Neuron (in vitro differentiated cells): ENCODE results near the gene EBLN1.
A peak's percentile ranks its signal among the peaks of the same experiment; 100 is the strongest.

Experiments
- H2AFZ ChIP-seq: one replicate; pipeline ENCODE4 v1.6.1; 2013; ENCODE audit warnings: low read depth, mild to moderate bottlenecking, inconsistent platforms, low read length, moderate library complexity
- H3K27me3 ChIP-seq: one replicate; pipeline ENCODE4 v1.6.1; 2013; ENCODE audit warnings: low read length; ENCODE audit not compliant: insufficient read depth
- H3K36me3 ChIP-seq: one replicate; pipeline ENCODE4 v1.6.1; 2013; ENCODE audit warnings: low read length; ENCODE audit not compliant: insufficient read depth
- H3K4me1 ChIP-seq: one replicate; pipeline ENCODE4 v1.6.1; 2013; ENCODE audit warnings: low read length; ENCODE audit not compliant: insufficient read depth
- H3K4me3 ChIP-seq: 2 replicates; pipeline ENCODE4 v1.5.1; 2013; ENCODE audit warnings: mild to moderate bottlenecking, low read length, moderate library complexity
- H3K9me3 ChIP-seq: one replicate; pipeline ENCODE4 v1.6.1; 2013; ENCODE audit warnings: low read length

The EBLN1 gene

DNA sequence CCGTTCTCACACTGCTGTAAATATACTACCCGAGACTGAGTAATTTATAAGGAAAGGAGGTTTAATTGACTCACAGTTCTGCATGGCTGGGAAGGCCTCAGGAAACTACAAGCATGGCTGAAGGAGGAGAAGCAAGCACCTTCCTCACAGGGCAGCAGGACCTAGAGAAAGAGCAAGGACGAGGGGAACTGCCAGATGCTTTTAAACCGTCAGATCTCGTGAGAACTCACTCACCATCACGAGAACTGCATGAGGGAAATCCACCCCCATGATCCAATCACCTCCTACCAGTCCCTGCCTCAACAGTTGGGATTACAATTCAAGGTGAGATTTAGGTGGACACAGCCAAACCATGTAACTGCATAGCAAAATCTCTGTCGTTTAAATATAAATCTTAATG, at the start of gene EBLN1:
TSS of gene EBLN1 (minus strand) at position 174 of the 400 bp plus-strand sequence. CDS start 8,032 bp downstream, outside the sequence.
- H3K36me3 ChIP-seq: no peaks in the 10 kb centered on the region
- no peaks in the 10 kb centered on the region for H3K9me3 ChIP-seq
- H3K4me1 ChIP-seq: no peaks in the 10 kb centered on the region

DNA sequence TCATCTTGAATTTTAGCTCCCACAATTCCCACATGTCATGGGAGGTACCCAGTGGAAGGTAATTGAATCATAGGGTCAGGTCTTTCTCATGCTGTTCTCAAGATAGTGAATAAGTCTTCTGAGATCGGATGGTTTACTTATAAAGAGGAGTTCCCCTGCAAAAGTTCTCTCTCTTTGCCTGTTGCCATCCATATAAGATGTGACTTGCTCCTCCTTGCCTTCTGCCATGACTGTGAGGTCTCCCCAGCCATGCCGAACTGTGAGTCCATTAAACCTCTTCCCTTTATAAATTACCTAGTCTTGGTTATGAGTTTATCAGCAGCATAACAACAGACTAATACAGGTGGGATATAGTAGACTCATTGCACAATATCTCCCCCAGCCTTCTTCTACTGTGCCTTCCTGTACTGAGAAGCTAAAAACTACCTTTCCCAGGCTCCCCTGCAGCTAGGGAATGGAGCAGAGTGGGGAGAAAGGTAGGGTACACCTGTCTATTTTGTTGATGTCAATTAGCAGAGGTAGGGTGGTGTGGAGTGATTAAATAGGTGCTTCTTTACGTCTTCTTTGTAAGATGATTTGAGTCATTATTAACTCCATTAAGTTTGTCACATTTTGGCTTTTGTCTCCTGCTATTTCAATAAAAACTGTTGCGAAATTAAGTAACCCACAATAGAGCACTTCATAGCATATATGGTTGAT, 48.2 kb upstream of the EBLN1 start:
- Histone ChIP-seq H3K4me3 (no peak overlapping the region), H3K4me1 (no peaks in the 10 kb centered on the region), H3K9me3 (no peaks in the 10 kb centered on the region), H2AFZ (no peak overlapping the region), H3K27me3 (peaks cover 14% of the 10 kb centered on the region), H3K36me3 (no peaks in the 10 kb centered on the region)

More for the DNA sequence above, at the start of gene EBLN1:
- H3K27me3 ChIP-seq: peaks cover 4% of the 10 kb centered on the region
- no peak within 1 kb of the TSS for H2AFZ ChIP-seq
- no peak within 1 kb of the TSS for H3K4me3 ChIP-seq

DNA sequence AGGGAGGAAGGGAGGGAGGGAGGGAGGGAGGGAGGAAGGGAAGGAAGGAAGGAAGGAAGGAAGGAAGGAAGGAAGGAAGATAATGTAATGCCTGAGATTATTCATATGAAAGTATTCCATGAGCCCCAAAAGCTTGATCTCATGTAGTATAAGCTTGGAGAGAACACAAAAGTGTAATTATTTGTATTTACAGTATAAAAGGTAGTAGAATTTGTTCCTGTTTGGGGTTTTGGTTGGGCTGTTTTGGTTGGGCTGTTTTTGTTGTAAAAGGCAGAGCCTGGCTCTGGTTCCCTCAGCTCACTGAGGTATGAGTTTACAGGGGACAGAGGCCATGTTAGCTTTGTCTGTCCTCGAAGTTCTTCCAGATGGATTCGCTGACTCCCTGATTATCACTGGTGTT, 45.3 kb upstream of the EBLN1 start:
- no peak overlapping the region for H3K4me3 ChIP-seq
- H3K9me3 ChIP-seq: no peaks in the 10 kb centered on the region
- peaks cover 29% of the 10 kb centered on the region for H3K27me3 ChIP-seq
- no peaks in the 10 kb centered on the region for H3K36me3 ChIP-seq
- no peaks in the 10 kb centered on the region for H3K4me1 ChIP-seq
- H2AFZ ChIP-seq: no peak overlapping the region

GRCh38 chr10:22259280-22259679, 41.5 kb upstream of the EBLN1 start:
- Histone ChIP-seq H3K9me3 (no peaks in the 10 kb centered on the region), H3K4me3 (no peak overlapping the region), H3K36me3 (no peaks in the 10 kb centered on the region), H2AFZ (no peak overlapping the region), H3K27me3 (peaks cover 45% of the 10 kb centered on the region), H3K4me1 (no peaks in the 10 kb centered on the region)

DNA sequence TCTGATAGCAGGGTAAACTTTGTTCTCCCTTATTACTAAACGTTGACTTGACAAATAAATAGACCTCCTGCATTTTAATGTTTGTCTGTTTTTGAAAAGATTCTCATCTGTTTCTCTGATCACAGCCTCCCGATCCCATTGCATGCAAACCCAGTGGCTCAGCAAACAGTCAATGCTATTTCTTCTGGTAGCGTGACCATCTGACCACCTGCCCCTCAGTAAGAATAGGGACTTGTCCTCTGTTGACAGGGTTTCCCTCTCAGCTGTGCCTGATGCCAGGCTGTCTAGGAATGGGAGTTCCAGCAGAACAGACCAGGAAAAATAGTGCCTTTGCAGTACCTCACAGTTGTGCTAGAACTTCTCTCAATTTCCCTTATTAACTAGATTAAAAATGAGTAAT, 40.7 kb upstream of the EBLN1 start:
- Histone ChIP-seq H3K36me3 (no peaks in the 10 kb centered on the region), H3K27me3 (peaks cover 45% of the 10 kb centered on the region), H3K9me3 (peaks cover 2% of the 10 kb centered on the region), H3K4me1 (no peaks in the 10 kb centered on the region), H2AFZ (no peak overlapping the region), H3K4me3 (no peak overlapping the region)

GRCh38 chr10:22253580-22253882, 35.7 kb upstream of the EBLN1 start:
- peaks cover 37% of the 10 kb centered on the region for H3K27me3 ChIP-seq
- H2AFZ ChIP-seq: peak overlapping the region; percentile 36
- no peaks in the 10 kb centered on the region for H3K36me3 ChIP-seq
- H3K4me1 ChIP-seq: peaks cover 5% of the 10 kb centered on the region
- H3K9me3 ChIP-seq: peaks cover 4% of the 10 kb centered on the region
- no peak overlapping the region for H3K4me3 ChIP-seq

DNA sequence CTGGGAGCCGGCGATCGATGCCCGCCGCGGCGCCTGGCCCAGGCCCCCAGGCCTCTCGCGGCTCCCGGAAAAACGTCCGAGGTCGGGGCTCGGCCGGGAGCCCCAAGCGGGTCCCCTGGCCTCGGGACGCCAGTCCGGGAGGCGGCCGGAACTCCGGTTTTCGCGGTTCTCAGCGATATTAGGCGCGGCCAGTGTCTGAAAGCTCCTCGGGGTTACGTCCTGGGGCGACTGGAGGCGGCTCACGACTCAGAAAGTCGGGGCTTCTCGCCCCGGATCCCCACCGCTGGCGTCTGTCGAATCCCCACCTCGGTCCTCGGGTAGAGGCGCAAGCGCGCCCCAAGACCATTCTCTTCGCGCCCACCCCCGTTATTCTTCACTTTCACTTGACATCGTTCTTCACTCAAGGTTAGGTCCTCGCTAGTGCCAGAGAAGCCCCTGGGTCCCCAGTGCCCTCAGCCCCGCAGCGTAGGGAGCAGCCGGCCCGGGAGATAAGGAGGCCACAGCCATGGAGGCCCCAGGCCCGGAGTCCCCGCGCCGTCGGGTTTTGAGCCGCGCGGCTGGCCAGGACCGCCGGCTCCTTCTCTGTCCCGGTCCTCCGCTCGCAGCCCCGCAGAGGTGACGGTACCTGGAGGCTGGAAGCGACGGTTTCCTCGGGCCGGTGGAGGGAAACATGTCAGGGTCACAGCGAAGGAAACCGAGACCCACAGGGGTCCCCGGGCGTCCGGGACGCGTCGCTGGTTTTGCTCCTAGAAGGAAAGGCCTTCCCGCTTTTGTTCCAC, 35.2 kb upstream of the EBLN1 start:
- peaks cover 4% of the 10 kb centered on the region for H3K9me3 ChIP-seq
- H2AFZ ChIP-seq: peak overlapping the region; percentile 95
- H3K36me3 ChIP-seq: no peaks in the 10 kb centered on the region
- H3K4me1 ChIP-seq: peaks cover 5% of the 10 kb centered on the region
- peaks cover 32% of the 10 kb centered on the region for H3K27me3 ChIP-seq
- H3K4me3 ChIP-seq: peak overlapping the region; percentile 51

GRCh38 chr10:22252224-22252800, 34.5 kb upstream of the EBLN1 start:
- Histone ChIP-seq H3K9me3 (peaks cover 4% of the 10 kb centered on the region), H2AFZ (peak overlapping the region; percentile 95), H3K4me1 (peaks cover 5% of the 10 kb centered on the region), H3K27me3 (peaks cover 31% of the 10 kb centered on the region), H3K36me3 (no peaks in the 10 kb centered on the region), H3K4me3 (peak overlapping the region; percentile 51)

- H3K4me3 ChIP-seq: peak overlapping the region; percentile 51
- H3K36me3 ChIP-seq: no peaks in the 10 kb centered on the region
- H3K4me1 ChIP-seq: peaks cover 5% of the 10 kb centered on the region
- peaks cover 4% of the 10 kb centered on the region for H3K9me3 ChIP-seq
- H2AFZ ChIP-seq: peak overlapping the region; percentile 95
- peaks cover 28% of the 10 kb centered on the region for H3K27me3 ChIP-seq
These were observed 34.0 kb upstream of the EBLN1 start for GRCh38 chr10:22251751-22252223.

DNA sequence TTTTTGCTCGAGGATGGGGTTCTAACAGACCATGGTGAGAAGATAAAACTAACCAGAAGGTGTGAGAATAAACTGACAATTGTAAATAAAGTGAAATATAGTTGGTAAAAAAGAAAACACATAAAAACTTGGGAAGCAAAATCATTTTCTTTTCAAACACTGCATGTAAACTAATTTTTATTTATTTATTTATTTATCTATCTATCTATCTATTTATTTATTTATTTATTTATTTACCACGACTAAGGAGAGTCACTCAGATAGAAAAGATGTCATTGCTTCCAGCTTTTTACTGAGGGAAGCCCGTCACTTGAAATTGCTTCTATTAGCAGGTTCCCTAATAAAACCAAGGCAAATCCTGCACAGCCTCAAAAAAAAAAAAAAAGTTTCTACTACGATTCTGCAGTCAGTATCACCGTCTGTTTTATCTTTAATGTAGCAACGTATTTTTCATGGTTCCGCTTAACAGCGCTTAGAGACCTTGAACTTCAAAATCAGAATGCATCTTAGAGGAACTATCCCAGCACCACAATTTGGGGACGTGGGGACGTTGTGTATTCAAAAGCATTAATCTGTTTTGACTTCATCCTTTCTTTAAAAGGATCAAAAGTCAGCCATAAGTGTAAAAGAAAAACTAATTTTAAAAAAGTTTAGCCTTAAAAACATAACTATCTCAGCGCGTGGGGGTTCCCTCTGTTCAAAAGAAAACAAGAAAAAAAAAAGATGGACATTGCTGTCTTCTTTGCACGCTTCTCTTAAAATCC, 33.3 kb upstream of the EBLN1 start:
- Histone ChIP-seq H2AFZ (peak overlapping the region; percentile 95), H3K4me1 (peaks cover 5% of the 10 kb centered on the region), H3K27me3 (peaks cover 25% of the 10 kb centered on the region), H3K4me3 (peak overlapping the region; percentile 51), H3K36me3 (no peaks in the 10 kb centered on the region), H3K9me3 (peaks cover 4% of the 10 kb centered on the region)

- Histone ChIP-seq H2AFZ (no peak overlapping the region), H3K9me3 (no peaks in the 10 kb centered on the region), H3K4me3 (no peak overlapping the region), H3K36me3 (no peaks in the 10 kb centered on the region), H3K27me3 (peaks cover under 1% of the 10 kb centered on the region), H3K4me1 (peaks cover 5% of the 10 kb centered on the region)
These were observed 29.8 kb upstream of the EBLN1 start for GRCh38 chr10:22247636-22248035.

DNA sequence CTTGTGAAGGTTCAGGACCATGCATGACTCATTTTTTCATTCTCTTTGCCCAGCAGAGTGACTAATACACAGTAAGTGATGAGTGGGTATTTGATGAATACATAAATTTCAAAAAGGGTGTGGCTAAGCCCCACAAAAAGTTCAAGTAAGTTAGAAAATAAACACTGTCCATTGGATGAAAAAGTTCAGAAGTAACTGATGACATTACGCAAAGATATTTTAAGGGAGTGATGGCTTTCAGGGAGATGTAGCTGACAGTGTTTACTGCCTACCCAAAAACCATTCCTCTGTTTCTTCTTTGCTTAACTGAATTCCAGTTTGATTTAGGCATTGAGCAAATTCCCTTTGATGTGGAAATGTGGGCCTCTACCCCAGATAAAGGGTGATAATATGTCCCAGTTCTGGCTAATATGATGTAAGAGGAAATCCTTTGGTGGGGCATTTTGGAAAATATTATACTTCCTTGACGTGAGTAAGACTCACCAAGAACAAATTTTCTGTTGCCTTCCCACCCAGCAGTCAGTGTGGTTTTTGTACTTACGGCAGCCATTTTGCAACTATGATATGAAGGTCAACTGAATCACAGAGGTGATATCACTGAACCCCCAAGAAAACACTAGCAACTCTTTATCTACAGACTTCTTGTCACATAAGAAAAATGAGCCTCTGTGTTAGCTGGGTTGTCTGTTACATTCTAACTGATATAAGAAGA, 29.0 kb upstream of the EBLN1 start:
- Histone ChIP-seq H3K9me3 (no peaks in the 10 kb centered on the region), H3K36me3 (no peaks in the 10 kb centered on the region), H3K27me3 (no peaks in the 10 kb centered on the region), H3K4me1 (peaks cover 5% of the 10 kb centered on the region), H3K4me3 (no peak overlapping the region), H2AFZ (no peak overlapping the region)
